PC-3 (cell line): ENCODE data around the gene IL1RAPL1.

Experiments used
- EZH2 ChIP-seq: fragments of 300-600 bp; sonication (generic); IDR thresholded peaks from one replicate; pipeline ENCODE4 v1.6.1; 2017; ENCODE audit warnings: antibody characterized with exemption, mild to moderate bottlenecking, low read length; ENCODE audit not compliant: unreplicated experiment
- EZH2phosphoT487 ChIP-seq: fragments of 300-600 bp; sonication (generic); IDR thresholded peaks from 2 replicates; pipeline ENCODE4 v1.6.1; 2018; ENCODE audit warnings: mild to moderate bottlenecking, antibody characterized with exemption, low read length, borderline replicate concordance
- TF ChIP-seq, protein P1 (sequence below): fragments of 300-600 bp; sonication (generic); conservative IDR thresholded peaks from 2 replicates; pipeline ENCODE4 v1.5.1; 2017; ENCODE audit warnings: antibody characterized with exemption, low read depth, mild to moderate bottlenecking, low read length

DNA sequence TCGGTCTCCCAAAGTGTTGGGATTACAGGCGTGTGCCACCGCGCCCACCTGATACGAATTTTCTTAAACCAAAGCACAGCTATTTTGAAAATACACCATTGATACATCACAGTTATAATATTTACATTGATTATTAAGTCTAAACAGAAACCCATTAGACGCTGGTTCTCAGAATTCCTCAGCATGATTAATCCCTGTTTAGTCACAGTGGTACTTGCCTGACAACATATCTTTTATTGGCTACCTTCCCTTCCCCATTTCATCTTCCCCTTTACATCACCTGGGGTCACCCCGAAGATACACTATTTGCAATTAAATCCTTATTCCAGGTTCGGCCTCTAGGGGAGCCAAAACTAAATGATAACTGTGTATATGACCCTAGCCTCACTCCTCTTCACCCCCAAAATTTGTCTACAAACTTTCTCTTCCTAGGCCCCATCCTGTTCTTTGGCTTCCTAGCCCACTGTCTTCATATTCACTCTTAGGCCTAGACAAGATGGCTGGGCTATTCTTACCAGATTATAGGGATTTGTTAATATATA lies 36.8 kb upstream of the IL1RAPL1 start:
- TF ChIP-seq, protein P1, sequence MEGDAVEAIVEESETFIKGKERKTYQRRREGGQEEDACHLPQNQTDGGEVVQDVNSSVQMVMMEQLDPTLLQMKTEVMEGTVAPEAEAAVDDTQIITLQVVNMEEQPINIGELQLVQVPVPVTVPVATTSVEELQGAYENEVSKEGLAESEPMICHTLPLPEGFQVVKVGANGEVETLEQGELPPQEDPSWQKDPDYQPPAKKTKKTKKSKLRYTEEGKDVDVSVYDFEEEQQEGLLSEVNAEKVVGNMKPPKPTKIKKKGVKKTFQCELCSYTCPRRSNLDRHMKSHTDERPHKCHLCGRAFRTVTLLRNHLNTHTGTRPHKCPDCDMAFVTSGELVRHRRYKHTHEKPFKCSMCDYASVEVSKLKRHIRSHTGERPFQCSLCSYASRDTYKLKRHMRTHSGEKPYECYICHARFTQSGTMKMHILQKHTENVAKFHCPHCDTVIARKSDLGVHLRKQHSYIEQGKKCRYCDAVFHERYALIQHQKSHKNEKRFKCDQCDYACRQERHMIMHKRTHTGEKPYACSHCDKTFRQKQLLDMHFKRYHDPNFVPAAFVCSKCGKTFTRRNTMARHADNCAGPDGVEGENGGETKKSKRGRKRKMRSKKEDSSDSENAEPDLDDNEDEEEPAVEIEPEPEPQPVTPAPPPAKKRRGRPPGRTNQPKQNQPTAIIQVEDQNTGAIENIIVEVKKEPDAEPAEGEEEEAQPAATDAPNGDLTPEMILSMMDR = peak; percentile 50; the same call in 1 of the 2 replicates
- TF ChIP-seq EZH2 = no peak
- TF ChIP-seq EZH2phosphoT487 = no peak
